ENCODE data around the gene C3orf33.

DNA sequence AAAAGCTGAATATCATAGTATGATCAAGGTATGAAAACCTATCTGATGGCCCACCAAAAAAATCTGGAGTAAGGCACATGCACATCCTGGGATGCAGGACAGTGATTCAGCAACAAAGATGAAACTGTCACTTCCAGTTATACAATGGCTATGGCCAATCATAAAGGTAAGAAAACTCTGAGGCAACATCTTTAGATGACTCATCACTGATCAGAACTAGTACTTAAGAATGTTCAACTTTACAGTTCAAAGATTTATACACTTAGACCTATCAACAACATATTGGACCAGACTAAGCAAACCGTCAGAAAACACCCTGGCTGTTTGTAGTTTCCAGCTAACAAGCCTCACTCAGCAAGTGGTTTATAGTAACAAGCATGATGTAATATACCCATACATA is 39.9 kb downstream of the C3orf33 start:
- TF ChIP-seq POLR2A (IDR thresholded peaks at IDR 0.05; ENCODE audit: low read length): no peak
- TF ChIP-seq, protein P1, sequence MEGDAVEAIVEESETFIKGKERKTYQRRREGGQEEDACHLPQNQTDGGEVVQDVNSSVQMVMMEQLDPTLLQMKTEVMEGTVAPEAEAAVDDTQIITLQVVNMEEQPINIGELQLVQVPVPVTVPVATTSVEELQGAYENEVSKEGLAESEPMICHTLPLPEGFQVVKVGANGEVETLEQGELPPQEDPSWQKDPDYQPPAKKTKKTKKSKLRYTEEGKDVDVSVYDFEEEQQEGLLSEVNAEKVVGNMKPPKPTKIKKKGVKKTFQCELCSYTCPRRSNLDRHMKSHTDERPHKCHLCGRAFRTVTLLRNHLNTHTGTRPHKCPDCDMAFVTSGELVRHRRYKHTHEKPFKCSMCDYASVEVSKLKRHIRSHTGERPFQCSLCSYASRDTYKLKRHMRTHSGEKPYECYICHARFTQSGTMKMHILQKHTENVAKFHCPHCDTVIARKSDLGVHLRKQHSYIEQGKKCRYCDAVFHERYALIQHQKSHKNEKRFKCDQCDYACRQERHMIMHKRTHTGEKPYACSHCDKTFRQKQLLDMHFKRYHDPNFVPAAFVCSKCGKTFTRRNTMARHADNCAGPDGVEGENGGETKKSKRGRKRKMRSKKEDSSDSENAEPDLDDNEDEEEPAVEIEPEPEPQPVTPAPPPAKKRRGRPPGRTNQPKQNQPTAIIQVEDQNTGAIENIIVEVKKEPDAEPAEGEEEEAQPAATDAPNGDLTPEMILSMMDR (IDR thresholded peaks at IDR 0.05): no peak
- TF ChIP-seq EP300 (IDR thresholded peaks at IDR 0.05): no peak
- TF ChIP-seq JUNB (IDR thresholded peaks at IDR 0.05): no peak
- no peak for TF ChIP-seq KDM5A (IDR thresholded peaks at IDR 0.05)
- TF ChIP-seq RFX5 (IDR thresholded peaks at IDR 0.05): no peak
- TF ChIP-seq, protein P2, sequence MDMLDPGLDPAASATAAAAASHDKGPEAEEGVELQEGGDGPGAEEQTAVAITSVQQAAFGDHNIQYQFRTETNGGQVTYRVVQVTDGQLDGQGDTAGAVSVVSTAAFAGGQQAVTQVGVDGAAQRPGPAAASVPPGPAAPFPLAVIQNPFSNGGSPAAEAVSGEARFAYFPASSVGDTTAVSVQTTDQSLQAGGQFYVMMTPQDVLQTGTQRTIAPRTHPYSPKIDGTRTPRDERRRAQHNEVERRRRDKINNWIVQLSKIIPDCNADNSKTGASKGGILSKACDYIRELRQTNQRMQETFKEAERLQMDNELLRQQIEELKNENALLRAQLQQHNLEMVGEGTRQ (IDR thresholded peaks at IDR 0.05): no peak
- TF ChIP-seq MAFK (IDR thresholded peaks at IDR 0.05; ENCODE audit: partially characterized antibody): peak; percentile 50
- TF ChIP-seq, protein P3, sequence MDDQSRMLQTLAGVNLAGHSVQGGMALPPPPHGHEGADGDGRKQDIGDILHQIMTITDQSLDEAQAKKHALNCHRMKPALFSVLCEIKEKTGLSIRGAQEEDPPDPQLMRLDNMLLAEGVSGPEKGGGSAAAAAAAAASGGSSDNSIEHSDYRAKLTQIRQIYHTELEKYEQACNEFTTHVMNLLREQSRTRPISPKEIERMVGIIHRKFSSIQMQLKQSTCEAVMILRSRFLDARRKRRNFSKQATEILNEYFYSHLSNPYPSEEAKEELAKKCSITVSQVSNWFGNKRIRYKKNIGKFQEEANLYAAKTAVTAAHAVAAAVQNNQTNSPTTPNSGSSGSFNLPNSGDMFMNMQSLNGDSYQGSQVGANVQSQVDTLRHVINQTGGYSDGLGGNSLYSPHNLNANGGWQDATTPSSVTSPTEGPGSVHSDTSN (IDR thresholded peaks at IDR 0.05): no peak

Data from A549 (cell line).